Measurements from ENCODE around the gene LRRC59. TPM values are rescaled to one million over a fixed set of nuclear protein-coding genes. Genes with fewer than 3 reads are reported as not detected.

Gene LRRC59
- total and polyA plus RNA-seq, 2 of the 13 experiments (the other 11 are each of a cell fraction or from before 2014, with no cell fraction given) = 87.3 to 222 TPM

GRCh38 chr17:50423553-50424159 lies 26.3 kb upstream of the LRRC59 start (continued):
- TF ChIP-seq E2F5 (CRISPR knock-in tag; conservative IDR thresholded peaks at IDR 0.05) (no peak), PAX8 (CRISPR knock-in tag; IDR thresholded peaks at IDR 0.05; ENCODE audit: borderline replicate concordance) (0 out of 2 replicates have a peak, but pooled peaks have one; percentile 38), TAF1 (CRISPR knock-in tag; IDR thresholded peaks at IDR 0.05) (no peak), ZNF275 (CRISPR knock-in tag; IDR thresholded peaks at IDR 0.05; ENCODE audit: borderline replicate concordance) (no peak), MYPOP (CRISPR knock-in tag; IDR thresholded peaks at IDR 0.05) (no peak), ZNF878 (CRISPR knock-in tag; IDR thresholded peaks at IDR 0.05) (no peak), BRF2 (CRISPR knock-in tag; IDR thresholded peaks at IDR 0.05) (0 out of 2 replicates have a peak, but pooled peaks have one; percentile 60), TRAFD1 (CRISPR knock-in tag; IDR thresholded peaks at IDR 0.05; ENCODE audit: borderline replicate concordance) (no peak), HMGXB3 (CRISPR knock-in tag; IDR thresholded peaks at IDR 0.05; ENCODE audit: borderline replicate concordance) (peak; percentile 91), HOXA7 (CRISPR knock-in tag; IDR thresholded peaks at IDR 0.05) (no peak), ZNF775 (CRISPR knock-in tag; IDR thresholded peaks at IDR 0.05; ENCODE audit: borderline replicate concordance) (peak; percentile 66; the same call in 1 of the 2 replicates), CENPX (CRISPR knock-in tag; IDR thresholded peaks at IDR 0.05) (no peak), EZH2 (conservative IDR thresholded peaks at IDR 0.05; ENCODE audit: low read depth, low read length) (no peak), ZBTB49 (CRISPR knock-in tag; IDR thresholded peaks at IDR 0.05; ENCODE audit: borderline replicate concordance) (no peak)

Measured in HepG2 (cell line).